ENCODE data around the gene SBNO2.

The SBNO2 gene

GRCh38 chr19:1169921-1170885, 3.9 kb downstream of the SBNO2 start:
- H3K4me3 ChIP-seq (ENCODE audit: low read depth, low read length), result no peak overlapping the region
- TF ChIP-seq CTCF (IDR thresholded peaks at IDR 0.05; ENCODE audit: borderline replicate concordance, insufficient read depth, low read depth, low read length), result no peak

GRCh38 chr19:1169411-1169791, 4.7 kb downstream of the SBNO2 start:
- H3K4me3 ChIP-seq (ENCODE audit: low read depth, low read length), result no peak overlapping the region
- TF ChIP-seq CTCF (IDR thresholded peaks at IDR 0.05; ENCODE audit: borderline replicate concordance, insufficient read depth, low read depth, low read length), result no peak

- no peak overlapping the region for H3K4me3 ChIP-seq (ENCODE audit: low read depth, low read length)
- TF ChIP-seq CTCF (IDR thresholded peaks at IDR 0.05; ENCODE audit: borderline replicate concordance, insufficient read depth, low read depth, low read length), result no peak
Observed at GRCh38 chr19:1168572-1169410, 5.3 kb downstream of the SBNO2 start.

- H3K4me3 ChIP-seq (ENCODE audit: low read depth, low read length), result no peak overlapping the region
- no peak for TF ChIP-seq CTCF (IDR thresholded peaks at IDR 0.05; ENCODE audit: borderline replicate concordance, insufficient read depth, low read depth, low read length)
Observed at GRCh38 chr19:1167687-1168571, 6.1 kb downstream of the SBNO2 start.

- TF ChIP-seq CTCF (IDR thresholded peaks at IDR 0.05; ENCODE audit: borderline replicate concordance, insufficient read depth, low read depth, low read length), result no peak
- H3K4me3 ChIP-seq (ENCODE audit: low read depth, low read length), result no peak overlapping the region
Observed at GRCh38 chr19:1166872-1167573, 7.0 kb downstream of the SBNO2 start.
